T-cell (primary cell): ENCODE data around the gene RER1. TPM values are rescaled to one million over a fixed set of nuclear protein-coding genes. Genes with fewer than 3 reads are reported as not detected.

ENCODE experiments used
- ATAC-seq, 4 experiments: fragments of 200-7000 bp in 3 of 4; fragments of 150-1000 bp in 1 of 4; cut with Tn5 transposase; replicated peaks in 1 of 4; 1 replicate in 3 of 4; 2 replicates in 1 of 4; pipeline ENCODE4 v1.10.0; 2021; ENCODE audit warnings: moderate library complexity in 3 of 4, mild to moderate bottlenecking in 2 of 4, moderate number of reproducible peaks in 1 of 4
- CTCF ChIA-PET, 2 donors: fragments of 300-600 bp; sonication (Branson Sonifier 250); formaldehyde crosslinking; loops; one replicate each; lab custom pipeline; 2022; ENCODE audit warnings: antibody characterized with exemption in 2 of 2; lab: Charles Lee
- POLR2A ChIA-PET, 2 donors: fragments of 300-600 bp; sonication (Branson Sonifier 250); formaldehyde crosslinking; loops; one replicate each; lab custom pipeline; 2022; ENCODE audit warnings: antibody characterized with exemption in 2 of 2; lab: Charles Lee
- DNase-seq, 35 experiments: peaks; one replicate each; pipeline versions ENCODE4 v3.0.0 to v3.0.0-alpha.2; 2013 to 2023
- H3K27ac ChIP-seq: one replicate; pipeline ENCODE4 v1.5.1; 2013; ENCODE audit warnings: low read length
- H3K27me3 ChIP-seq, 2 experiments: replicated peaks in 1 of 2; 1 replicate in 1 of 2; 2 replicates in 1 of 2; pipeline versions ENCODE4 v1.6.1 to v1.7.0; 2013; ENCODE audit warnings: low read length in 1 of 2, mixed read lengths in 1 of 2; ENCODE audit not compliant: control insufficient read depth in 2 of 2, insufficient read depth in 2 of 2; ENCODE audit errors: extremely low read depth in 1 of 2
- H3K36me3 ChIP-seq, 2 donors: 1 replicate in 1 of 2; 2 replicates in 1 of 2; pipeline versions ENCODE4 v1.6.1 to v1.7.0; 2013; ENCODE audit warnings: low read length in 1 of 2; ENCODE audit not compliant: control insufficient read depth in 2 of 2, insufficient read depth in 1 of 2; ENCODE audit errors: extremely low read depth in 1 of 2
- H3K4me1 ChIP-seq, 2 experiments: 1 replicate in 1 of 2; 2 replicates in 1 of 2; pipeline versions ENCODE4 v1.6.1 to v1.7.0; 2013; ENCODE audit warnings: low read length in 2 of 2, mixed read lengths in 1 of 2; ENCODE audit not compliant: insufficient read depth in 2 of 2, control insufficient read depth in 1 of 2; ENCODE audit errors: extremely low read depth in 1 of 2
- H3K4me3 ChIP-seq, 2 donors: 1 replicate in 1 of 2; 2 replicates in 1 of 2; pipeline versions ENCODE4 v1.5.1 to v1.7.0; 2013; ENCODE audit warnings: mild to moderate bottlenecking in 2 of 2, low read length in 1 of 2, moderate library complexity in 1 of 2; ENCODE audit not compliant: control insufficient read depth in 1 of 2; ENCODE audit errors: extremely low read depth in 1 of 2
- H3K9me3 ChIP-seq: 2 replicates; pipeline ENCODE4 v1.7.0; 2013
- H3K27ac Mint-ChIP-seq, 2 donors: one replicate each; pipeline ENCODE4 v1.8.0; 2020 to 2021; ENCODE audit warnings: mild to moderate bottlenecking in 2 of 2, mixed read lengths in 2 of 2
- H3K27me3 Mint-ChIP-seq, 2 donors: one replicate each; pipeline ENCODE4 v1.8.0; 2021 to 2022; ENCODE audit warnings: mixed read lengths in 2 of 2
- H3K36me3 Mint-ChIP-seq: one replicate; pipeline ENCODE4 v1.8.0; 2021; ENCODE audit warnings: mixed read lengths
- H3K4me1 Mint-ChIP-seq, 3 donors: one replicate each; pipeline ENCODE4 v1.8.0; 2020 to 2022; ENCODE audit warnings: mixed read lengths in 3 of 3, mild to moderate bottlenecking in 1 of 3
- H3K4me3 Mint-ChIP-seq, 3 donors: one replicate each; pipeline ENCODE4 v1.8.0; 2020 to 2022; ENCODE audit warnings: mild to moderate bottlenecking in 3 of 3, mixed read lengths in 3 of 3, moderate library complexity in 3 of 3
- H3K9me3 Mint-ChIP-seq, 3 donors: one replicate each; pipeline ENCODE4 v1.8.0; 2020 to 2022; ENCODE audit warnings: mixed read lengths in 3 of 3
- WGBS: methylation state at CpG from one replicate; pipeline ENCODE4 v1.1.5; 2013; ENCODE audit warnings: missing lambda C conversion rate; ENCODE audit not compliant: insufficient coverage; 5-methylcytosine and 5-hydroxymethylcytosine counted together
- total RNA-seq, 35 experiments: library from RNA in 6 of 35; stranded (reverse) in 6 of 35; fragments of 120-200 nt in 1 of 35; gene quantifications; one replicate each; pipeline versions ENCODE4 v1.2.1 to v1.2.4 and lab custom pipeline; 2013 to 2026

The RER1 gene
- total RNA-seq, 5 donors from 2014 or later (not counting 1 experiment from before 2014, with no cell fraction given): 84.3 to 129 (median 125) TPM

DNA sequence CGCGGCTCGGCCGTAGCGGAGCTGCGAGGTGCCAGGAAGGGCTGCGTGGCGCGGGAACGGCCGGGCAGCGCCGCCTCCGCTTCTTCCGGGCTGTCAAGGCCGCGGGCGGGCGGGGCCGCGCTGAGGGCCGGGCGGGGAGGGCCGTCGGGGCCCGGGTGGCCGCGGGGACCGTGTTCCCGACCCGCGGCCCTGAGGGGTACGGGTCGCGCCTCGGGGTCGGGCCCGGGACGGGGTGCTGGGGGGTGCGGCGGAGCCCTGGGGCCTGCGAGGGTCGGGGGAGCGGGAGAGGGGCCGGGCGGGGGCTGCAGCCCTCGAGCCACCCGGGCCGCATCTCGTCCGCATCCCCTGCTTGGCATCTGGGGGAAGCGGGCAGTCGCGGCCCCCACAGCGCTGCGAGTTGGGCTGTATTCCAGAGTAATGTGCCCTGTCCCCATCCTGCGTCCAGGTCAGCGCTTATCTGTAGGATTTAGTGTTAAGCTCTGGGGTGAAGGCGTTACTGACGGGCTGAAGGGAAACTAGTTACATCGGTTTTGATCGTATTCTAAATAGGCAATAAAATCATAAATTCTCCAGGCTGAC is 379 bp downstream of the RER1 start:
- Mint-ChIP-seq H3K9me3 (no peaks in the 10 kb centered on the region), H3K4me3 (peak overlapping the region; percentile 84 to 88 (median 85)), H3K36me3 (peaks cover 9% of the 10 kb centered on the region), H3K27ac (peak overlapping the region; percentile 75 to 85), H3K4me1 (peaks cover 29 to 49% (median 42%) of the 10 kb centered on the region in 3 donors), H3K27me3 (no peaks in the 10 kb centered on the region)
- Histone ChIP-seq H3K27ac (no peak overlapping the region), H3K9me3 (no peaks in the 10 kb centered on the region), H3K4me1 (peaks cover 11 to 46% of the 10 kb centered on the region in 2 experiments), H3K27me3 (no peaks in the 10 kb centered on the region), H3K4me3 (peak overlapping the region; percentile 62), H3K36me3 (peaks cover 7 to 35% of the 10 kb centered on the region in 2 donors)
- DNase-seq (peak in 1 of 35 experiments; percentile 29), ATAC-seq (peak in 3 of 4 experiments; percentile 16 to 24 (median 17))
- POLR2A ChIA-PET: interaction anchor here (0.6 to 0.7 kb wide), 2 partner anchors 91 to 197 kb away, joined by 3 read pairs; partner anchors contain the start of gene FAAP20 (in 1 of the 2)
- CTCF ChIA-PET: interaction anchor here in 1 of 2 donors (0.5 to 2.0 kb wide), 3 partner anchors 10 to 197 kb away, joined by 4 to 13 read pairs (median 5); partner anchors contain the start of gene FAAP20
- WGBS: under 1% methylated on average over 58 of the region's 62 CpGs

DNA sequence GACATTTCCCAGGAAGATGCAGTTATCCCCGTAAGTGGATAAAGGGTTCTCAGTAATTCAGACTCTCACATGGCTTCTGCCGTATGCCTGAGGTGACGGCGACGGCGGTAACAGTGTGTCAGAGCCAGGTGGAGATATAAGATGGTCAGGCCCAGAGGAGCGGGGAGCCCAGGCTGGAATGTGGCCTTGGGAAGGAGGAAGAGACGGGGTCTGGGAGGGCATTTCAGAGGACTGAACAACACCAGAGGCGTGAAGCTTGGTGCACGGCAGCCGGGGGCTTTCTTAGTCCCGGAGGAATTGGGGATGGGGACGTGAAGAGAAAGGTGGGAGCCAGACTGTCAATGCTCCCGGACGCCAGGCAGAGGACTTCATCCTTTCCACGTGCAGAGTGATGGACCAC is 1.0 kb downstream of the RER1 start:
- no peaks in the 10 kb centered on the region for H3K9me3 ChIP-seq
- CTCF ChIA-PET: no interaction called here
- POLR2A ChIA-PET: no interaction called here
- H3K4me1 ChIP-seq: peaks cover 11 to 49% of the 10 kb centered on the region in 2 experiments
- DNase-seq (no peak), ATAC-seq (no peak)
- no peaks in the 10 kb centered on the region for H3K27me3 ChIP-seq
- Mint-ChIP-seq H3K27ac (peak overlapping the region; percentile 75 to 85), H3K4me1 (peaks cover 29 to 53% (median 45%) of the 10 kb centered on the region in 3 donors), H3K27me3 (no peaks in the 10 kb centered on the region), H3K4me3 (peak overlapping the region; percentile 84 to 88 (median 85)), H3K9me3 (no peaks in the 10 kb centered on the region), H3K36me3 (peaks cover 15% of the 10 kb centered on the region)
- WGBS: 80% methylated on average over 15 of the region's 16 CpGs
- H3K4me3 ChIP-seq: peak overlapping the region; percentile 62
- H3K36me3 ChIP-seq: peaks cover 7 to 40% of the 10 kb centered on the region in 2 donors
- H3K27ac ChIP-seq: no peak overlapping the region

DNA sequence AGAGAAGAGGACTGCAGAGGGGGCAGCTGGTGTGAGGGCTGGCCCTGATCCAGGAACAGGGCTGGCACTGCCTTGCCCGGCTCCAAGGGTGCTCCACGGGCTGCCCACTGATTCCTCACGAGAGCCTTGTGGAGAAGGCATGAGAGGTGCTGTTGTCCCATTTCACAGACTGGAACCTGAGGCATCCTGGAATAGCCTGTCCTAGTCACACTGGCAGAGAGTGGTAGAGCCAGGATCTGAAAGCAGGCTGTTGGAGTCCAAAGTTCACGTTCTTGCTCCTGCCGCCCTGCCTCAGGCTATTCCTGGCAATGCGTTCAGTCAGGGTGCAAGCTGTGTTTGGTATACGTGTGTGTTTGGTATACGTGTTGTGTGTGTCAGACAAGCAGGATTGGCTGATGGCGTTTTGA is 1.8 kb downstream of the RER1 start:
- H3K4me1 Mint-ChIP-seq: peaks cover 29 to 53% (median 45%) of the 10 kb centered on the region in 3 donors

DNA sequence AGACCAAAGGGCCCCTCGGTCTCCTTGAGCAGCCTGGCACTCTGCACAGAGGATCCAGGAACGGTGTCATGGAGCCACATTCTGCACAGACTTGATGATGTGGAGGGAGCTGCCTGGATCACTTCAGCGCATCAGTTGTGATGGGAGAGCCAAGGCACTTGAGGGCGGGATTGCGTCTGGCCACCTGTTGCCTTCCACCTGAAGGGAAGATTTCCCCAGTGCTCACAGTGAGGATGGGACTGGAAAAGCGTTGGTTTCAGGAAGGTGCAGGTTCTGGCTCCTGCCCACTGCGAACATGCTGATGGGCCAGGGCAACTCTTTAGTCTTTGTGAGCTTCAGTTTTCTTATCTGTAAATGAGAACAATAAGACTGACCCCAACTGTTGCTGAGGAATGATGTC is 2.6 kb downstream of the RER1 start:
- Histone ChIP-seq H3K4me1 (peaks cover 11 to 49% of the 10 kb centered on the region in 2 experiments), H3K27me3 (no peaks in the 10 kb centered on the region), H3K9me3 (no peaks in the 10 kb centered on the region), H3K4me3 (no peak overlapping the region), H3K36me3 (peaks cover 11 to 55% of the 10 kb centered on the region in 2 donors), H3K27ac (no peak overlapping the region)
- 95% methylated on average over 6 of the region's 7 CpGs for WGBS
- H3K27me3 Mint-ChIP-seq: no peaks in the 10 kb centered on the region
- no peaks in the 10 kb centered on the region for H3K9me3 Mint-ChIP-seq
- no peak for DNase-seq
- peak overlapping the region in 1 of 3 donors; percentile 84 for H3K4me3 Mint-ChIP-seq
- peaks cover 33 to 55% (median 48%) of the 10 kb centered on the region in 3 donors for H3K4me1 Mint-ChIP-seq
- no peak overlapping the region for H3K27ac Mint-ChIP-seq
- ATAC-seq: no peak
- H3K36me3 Mint-ChIP-seq: peaks cover 18% of the 10 kb centered on the region
- ChIA-PET POLR2A (interaction anchor here in 1 of 2 donors (0.6 kb wide), 1 partner anchor 206 kb away, joined by 10 read pairs; no protein-coding TSS in a partner anchor), CTCF (interaction anchor here in 1 of 2 donors (0.6 kb wide), 1 partner anchor 1019 kb away, joined by 3 read pairs; the partner anchor contains the start of gene AURKAIP1)

More for the DNA sequence above, 1.8 kb downstream of the RER1 start:
- Mint-ChIP-seq H3K27me3 (no peaks in the 10 kb centered on the region), H3K9me3 (no peaks in the 10 kb centered on the region), H3K36me3 (peaks cover 15% of the 10 kb centered on the region), H3K4me3 (peak overlapping the region; percentile 84 to 88 (median 85)), H3K27ac (peak overlapping the region in 1 of 2 donors; percentile 39)
- H3K27me3 ChIP-seq: no peaks in the 10 kb centered on the region
- no peaks in the 10 kb centered on the region for H3K9me3 ChIP-seq
- peaks cover 7 to 47% of the 10 kb centered on the region in 2 donors for H3K36me3 ChIP-seq
- no peak for ATAC-seq
- WGBS: 93% methylated on average over 9 of the region's 9 CpGs
- peaks cover 11 to 49% of the 10 kb centered on the region in 2 experiments for H3K4me1 ChIP-seq
- no peak overlapping the region for H3K27ac ChIP-seq
- POLR2A ChIA-PET: interaction anchor here in 1 of 2 donors (0.6 kb wide), 1 partner anchor 205 kb away, joined by 10 read pairs; no protein-coding TSS in a partner anchor
- no peak for DNase-seq
- CTCF ChIA-PET: interaction anchor here in 1 of 2 donors (0.6 kb wide), 1 partner anchor 1018 kb away, joined by 3 read pairs; the partner anchor contains the start of gene AURKAIP1
- H3K4me3 ChIP-seq: no peak overlapping the region

DNA sequence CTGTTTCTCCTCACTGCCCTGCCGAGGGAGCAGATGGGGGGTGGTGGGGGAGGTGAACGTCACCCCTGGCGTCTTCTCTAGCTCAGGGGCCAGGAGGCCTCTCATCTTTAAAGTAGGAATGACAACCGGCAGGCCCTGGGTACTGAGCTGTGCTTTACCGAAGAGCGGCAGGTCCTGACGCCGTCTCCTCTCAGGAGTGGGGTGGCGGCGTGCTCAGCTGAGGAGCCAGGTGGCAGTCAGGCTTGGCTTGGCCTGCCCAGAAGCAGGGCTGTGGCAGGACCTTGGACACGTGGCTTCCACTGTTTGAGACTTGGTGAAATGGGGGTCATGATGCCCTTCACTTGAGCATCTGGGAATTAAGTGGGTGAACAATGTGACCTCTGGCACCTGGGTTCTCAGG is 3.1 kb downstream of the RER1 start:
- no peak for DNase-seq
- no peak overlapping the region for H3K4me3 ChIP-seq
- Mint-ChIP-seq H3K4me3 (peak overlapping the region in 2 of 3 donors; percentile 21 to 84), H3K36me3 (peaks cover 22% of the 10 kb centered on the region), H3K27ac (no peak overlapping the region), H3K4me1 (peaks cover 37 to 56% (median 51%) of the 10 kb centered on the region in 3 donors), H3K9me3 (no peaks in the 10 kb centered on the region), H3K27me3 (no peaks in the 10 kb centered on the region)
- ChIA-PET POLR2A (no interaction called here), CTCF (no interaction called here)
- H3K27me3 ChIP-seq: no peaks in the 10 kb centered on the region
- H3K4me1 ChIP-seq: peaks cover 11 to 49% of the 10 kb centered on the region in 2 experiments
- no peaks in the 10 kb centered on the region for H3K9me3 ChIP-seq
- no peak for ATAC-seq
- H3K36me3 ChIP-seq: peaks cover 11 to 60% of the 10 kb centered on the region in 2 donors
- H3K27ac ChIP-seq: no peak overlapping the region
- 93% methylated on average over 9 of the region's 11 CpGs for WGBS

DNA sequence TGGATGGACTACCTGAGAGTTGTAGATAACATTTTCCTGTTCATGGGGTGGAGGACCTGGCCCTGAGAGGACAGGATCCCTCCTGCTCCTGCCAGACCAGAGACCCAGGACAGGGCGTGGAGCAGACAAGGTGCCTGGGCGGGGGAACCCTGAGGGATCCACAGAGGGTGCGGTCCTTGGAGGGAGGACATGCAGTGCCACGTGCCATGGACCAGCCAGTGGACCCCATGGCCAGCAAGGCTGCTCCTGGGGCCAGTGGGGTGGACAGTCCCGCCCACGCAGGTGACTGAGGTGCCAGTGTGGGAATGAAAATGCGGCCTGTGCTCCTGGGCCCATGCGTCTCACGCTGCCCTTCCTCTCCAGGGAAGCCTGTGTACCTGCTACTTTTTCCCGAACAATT is 3.6 kb downstream of the RER1 start:
- WGBS: 95% methylated on average over 10 of the region's 10 CpGs
- ATAC-seq: no peak
- peaks cover 25% of the 10 kb centered on the region for H3K36me3 Mint-ChIP-seq
- no peaks in the 10 kb centered on the region for H3K27me3 ChIP-seq
- H3K36me3 ChIP-seq: peaks cover 15 to 65% of the 10 kb centered on the region in 2 donors
- no peak for DNase-seq
- H3K27ac ChIP-seq: no peak overlapping the region
- H3K9me3 Mint-ChIP-seq: no peaks in the 10 kb centered on the region
- POLR2A ChIA-PET: no interaction called here
- H3K4me1 Mint-ChIP-seq: peaks cover 37 to 52% (median 51%) of the 10 kb centered on the region in 3 donors
- no peak overlapping the region for H3K27ac Mint-ChIP-seq
- H3K4me1 ChIP-seq: peaks cover 11 to 47% of the 10 kb centered on the region in 2 experiments
- no peak overlapping the region for H3K4me3 Mint-ChIP-seq
- no peak overlapping the region for H3K4me3 ChIP-seq
- no peaks in the 10 kb centered on the region for H3K9me3 ChIP-seq
- CTCF ChIA-PET: no interaction called here
- no peaks in the 10 kb centered on the region for H3K27me3 Mint-ChIP-seq
